AG04450 (cell line): ENCODE results near the gene LRP1-AS. TPM values are rescaled to one million over a fixed set of nuclear protein-coding genes. Genes with fewer than 3 reads are reported as not detected.

Experiments used
- CTCF ChIA-PET: fragments of 300-600, 350-600 bp; formaldehyde crosslinking; extraction: SDS; loops from one replicate; lab custom pipeline; 2022; ENCODE audit warnings: antibody characterized with exemption, inconsistent platforms; lab: Charles Lee
- POLR2A ChIA-PET: fragments of 350-600 bp; formaldehyde crosslinking; extraction: SDS; loops from one replicate; lab custom pipeline; 2021; ENCODE audit warnings: antibody characterized with exemption, inconsistent platforms; lab: Yijun Ruan, JAX
- DNase-seq: peaks from one replicate; pipeline ENCODE4 v3.0.0-alpha.2; 2011; ENCODE audit warnings: low read depth, low spot score
- H3K27ac ChIP-seq: one replicate; pipeline ENCODE4 v1.5.1; 2012; ENCODE audit warnings: low read depth, low read length, control low read depth
- H3K27me3 ChIP-seq: one replicate; pipeline ENCODE4 v1.6.0; 2012; ENCODE audit warnings: low read length; ENCODE audit not compliant: control insufficient read depth, insufficient read depth
- H3K4me3 ChIP-seq: 2 replicates; pipeline ENCODE4 v1.5.1; 2011; ENCODE audit warnings: mild to moderate bottlenecking, low read depth, low read length, control low read depth
- H3K9me3 ChIP-seq: 2 replicates; pipeline ENCODE4 v1.5.1; 2012; ENCODE audit warnings: low read length; ENCODE audit not compliant: control insufficient read depth, insufficient read depth
- CTCF ChIP-seq: IDR thresholded peaks from 2 replicates; pipeline ENCODE4 v1.5.1; 2011; ENCODE audit warnings: low read depth, low read length, control low read depth, inconsistent platforms
- polyA plus RNA-seq: library from polyadenylated mRNA; depleted of rRNA; stranded (reverse); fragments of >200 nt; gene quantifications from 2 replicates; pipeline ENCODE4 v1.2.3, GENCODE V29; 2011

LRP1-AS gene
- polyA plus RNA-seq, 1 experiment, result not detected

- DNase-seq, result no peak
- CTCF ChIA-PET, result interaction anchor here (2.5 to 2.6 kb wide), 2 partner anchors 12 to 76 kb away, joined by 9 to 10 read pairs; partner anchors contain the start of gene STAT6
Measured at GRCh38 chr12:57099766-57100165, 47.7 kb downstream of the LRP1-AS start.

GRCh38 chr12:57099047-57099714 is 48.2 kb downstream of the LRP1-AS start:
- Histone ChIP-seq H3K27ac (no peak overlapping the region), H3K27me3 (no peaks in the 10 kb centered on the region), H3K4me3 (no peak overlapping the region), H3K9me3 (no peaks in the 10 kb centered on the region)
- no peak for DNase-seq
- no peak for TF ChIP-seq CTCF
- POLR2A ChIA-PET, result interaction anchor here (0.8 to 13.0 kb wide), 2 partner anchors 8 to 11 kb away, joined by 3 to 258 read pairs; partner anchors contain the start of gene STAT6
- CTCF ChIA-PET, result interaction anchor here (2.5 to 2.6 kb wide), 2 partner anchors 13 to 77 kb away, joined by 9 to 10 read pairs; partner anchors contain the start of gene STAT6

More at GRCh38 chr12:57099766-57100165, 47.7 kb downstream of the LRP1-AS start:
- POLR2A ChIA-PET, result interaction anchor here (0.8 to 1.2 kb wide), 2 partner anchors 12 to 13 kb away, joined by 3 read pairs; no protein-coding TSS in a partner anchor
- H3K4me3 ChIP-seq, result no peak overlapping the region
- no peak for TF ChIP-seq CTCF
- H3K27ac ChIP-seq, result no peak overlapping the region
- H3K27me3 ChIP-seq, result no peaks in the 10 kb centered on the region
- no peaks in the 10 kb centered on the region for H3K9me3 ChIP-seq

- Histone ChIP-seq H3K4me3 (no peak overlapping the region), H3K27me3 (no peaks in the 10 kb centered on the region), H3K9me3 (no peaks in the 10 kb centered on the region), H3K27ac (no peak overlapping the region)
- no peak for TF ChIP-seq CTCF
- POLR2A ChIA-PET, result interaction anchor here (13.0 kb wide), 1 partner anchor 9 kb away, joined by 258 read pairs; the partner anchor contains the start of gene STAT6
- DNase-seq, result no peak
- CTCF ChIA-PET, result interaction anchor here (1.0 to 2.6 kb wide), 3 partner anchors 13 to 77 kb away, joined by 3 to 10 read pairs (median 9); partner anchors contain the start of gene STAT6
Measured at GRCh38 chr12:57098546-57098945, 48.9 kb downstream of the LRP1-AS start.

GRCh38 chr12:57097554-57097835 is 49.9 kb downstream of the LRP1-AS start:
- DNase-seq, result no peak
- Histone ChIP-seq H3K27ac (no peak overlapping the region), H3K4me3 (no peak overlapping the region), H3K9me3 (no peaks in the 10 kb centered on the region), H3K27me3 (no peaks in the 10 kb centered on the region)
- POLR2A ChIA-PET, result interaction anchor here (1.7 to 13.0 kb wide), 2 partner anchors 9 to 10 kb away, joined by 6 to 258 read pairs; partner anchors contain the start of gene STAT6
- no peak for TF ChIP-seq CTCF
- CTCF ChIA-PET, result interaction anchor here (0.6 to 1.7 kb wide), 4 partner anchors 15 to 461 kb away, joined by 3 to 8 read pairs (median 6); no protein-coding TSS in a partner anchor
